Panc1 (cell line): ENCODE data around the gene SYNDIG1L.

Experiments used
- CTCF ChIP-seq: fragments of 450-650 bp; IDR thresholded peaks from 2 replicates; pipeline ENCODE4 v1.5.1; 2017; ENCODE audit warnings: mild to moderate bottlenecking
- REST ChIP-seq, 2 experiments: IDR thresholded peaks; 2 replicates each; pipeline ENCODE4 v1.6.1; 2011 to 2012; ENCODE audit warnings: low read depth in 2 of 2, control low read depth in 1 of 2, low read length in 1 of 2, mild to moderate bottlenecking in 1 of 2, moderate library complexity in 1 of 2; ENCODE audit not compliant: insufficient read depth in 1 of 2

- TF ChIP-seq CTCF (no peak), REST (IDR thresholded peaks at IDR 0.05; ENCODE audit: insufficient read depth in 1 of 2, low read depth in 2 of 2, low read length in 1 of 2) (no peak)
Measured at GRCh38 chr14:74417201-74417600, 8.8 kb downstream of the SYNDIG1L start.
